AG04450 (cell line): Measurements from ENCODE around the gene EMX2. TPM values are rescaled to one million over a fixed set of nuclear protein-coding genes. Genes with fewer than 3 reads are reported as not detected.

Experiments used
- CTCF ChIA-PET: fragments of 300-600, 350-600 bp; formaldehyde crosslinking; extraction: SDS; loops from one replicate; lab custom pipeline; 2022; ENCODE audit warnings: antibody characterized with exemption, inconsistent platforms; lab: Charles Lee
- POLR2A ChIA-PET: fragments of 350-600 bp; formaldehyde crosslinking; extraction: SDS; loops from one replicate; lab custom pipeline; 2021; ENCODE audit warnings: antibody characterized with exemption, inconsistent platforms; lab: Yijun Ruan, JAX
- DNase-seq: peaks from one replicate; pipeline ENCODE4 v3.0.0-alpha.2; 2011; ENCODE audit warnings: low read depth, low spot score
- H3K27ac ChIP-seq: one replicate; pipeline ENCODE4 v1.5.1; 2012; ENCODE audit warnings: low read depth, low read length, control low read depth
- H3K27me3 ChIP-seq: one replicate; pipeline ENCODE4 v1.6.0; 2012; ENCODE audit warnings: low read length; ENCODE audit not compliant: control insufficient read depth, insufficient read depth
- H3K4me3 ChIP-seq: 2 replicates; pipeline ENCODE4 v1.5.1; 2011; ENCODE audit warnings: mild to moderate bottlenecking, low read depth, low read length, control low read depth
- H3K9me3 ChIP-seq: 2 replicates; pipeline ENCODE4 v1.5.1; 2012; ENCODE audit warnings: low read length; ENCODE audit not compliant: control insufficient read depth, insufficient read depth
- polyA plus RNA-seq: library from polyadenylated mRNA; depleted of rRNA; stranded (reverse); fragments of >200 nt; gene quantifications from 2 replicates; pipeline ENCODE4 v1.2.3, GENCODE V29; 2011
- TF ChIP-seq, protein P1 (sequence below): IDR thresholded peaks from 2 replicates; pipeline ENCODE4 v1.5.1; 2011; ENCODE audit warnings: low read depth, low read length, control low read depth, inconsistent platforms

The EMX2 gene
- polyA plus RNA-seq, 1 experiment = not detected

DNA sequence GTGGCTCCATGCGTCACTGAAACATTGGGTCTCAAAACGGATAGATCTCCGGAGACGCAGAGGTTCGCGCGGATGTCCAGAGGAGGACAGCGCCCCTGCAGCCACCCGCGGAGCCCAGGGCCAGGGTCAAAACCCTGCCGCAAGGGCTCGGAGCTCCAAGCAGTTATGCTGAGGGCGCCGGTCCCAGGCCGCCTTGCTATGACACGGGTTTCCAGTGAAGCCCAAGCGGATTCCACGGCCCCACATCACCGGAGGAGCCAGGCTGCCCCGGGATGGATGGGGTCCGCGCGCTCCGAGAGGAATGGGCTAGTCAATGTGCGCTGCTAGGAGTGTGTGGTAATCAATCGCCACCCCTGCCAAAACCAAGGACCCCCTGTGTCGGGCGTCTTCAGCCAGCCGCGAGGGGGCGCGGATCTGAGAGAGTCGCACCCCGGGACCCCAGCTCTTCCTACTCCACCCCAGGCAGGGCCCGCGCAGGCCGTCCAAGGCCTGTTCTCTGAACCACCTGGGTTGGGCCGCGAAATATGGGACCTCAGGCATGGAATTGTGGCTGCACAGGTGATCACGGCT is 5.6 kb upstream of the EMX2 start:
- Histone ChIP-seq H3K4me3 (no peak overlapping the region), H3K27ac (no peak overlapping the region), H3K9me3 (peaks cover 7% of the 10 kb centered on the region; the same call in 1 of the 2 replicates), H3K27me3 (peaks cover 88% of the 10 kb centered on the region)
- ChIA-PET CTCF (interaction anchor here (1.1 to 2.5 kb wide), 5 partner anchors 20 to 707 kb away, joined by 3 to 20 read pairs (median 3); no protein-coding TSS in a partner anchor), POLR2A (no interaction called here)
- no peak for DNase-seq
- TF ChIP-seq, protein P1, sequence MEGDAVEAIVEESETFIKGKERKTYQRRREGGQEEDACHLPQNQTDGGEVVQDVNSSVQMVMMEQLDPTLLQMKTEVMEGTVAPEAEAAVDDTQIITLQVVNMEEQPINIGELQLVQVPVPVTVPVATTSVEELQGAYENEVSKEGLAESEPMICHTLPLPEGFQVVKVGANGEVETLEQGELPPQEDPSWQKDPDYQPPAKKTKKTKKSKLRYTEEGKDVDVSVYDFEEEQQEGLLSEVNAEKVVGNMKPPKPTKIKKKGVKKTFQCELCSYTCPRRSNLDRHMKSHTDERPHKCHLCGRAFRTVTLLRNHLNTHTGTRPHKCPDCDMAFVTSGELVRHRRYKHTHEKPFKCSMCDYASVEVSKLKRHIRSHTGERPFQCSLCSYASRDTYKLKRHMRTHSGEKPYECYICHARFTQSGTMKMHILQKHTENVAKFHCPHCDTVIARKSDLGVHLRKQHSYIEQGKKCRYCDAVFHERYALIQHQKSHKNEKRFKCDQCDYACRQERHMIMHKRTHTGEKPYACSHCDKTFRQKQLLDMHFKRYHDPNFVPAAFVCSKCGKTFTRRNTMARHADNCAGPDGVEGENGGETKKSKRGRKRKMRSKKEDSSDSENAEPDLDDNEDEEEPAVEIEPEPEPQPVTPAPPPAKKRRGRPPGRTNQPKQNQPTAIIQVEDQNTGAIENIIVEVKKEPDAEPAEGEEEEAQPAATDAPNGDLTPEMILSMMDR = no peak

GRCh38 chr10:117537436-117537903 is 5.1 kb upstream of the EMX2 start:
- CTCF ChIA-PET = interaction anchor here (1.0 to 2.5 kb wide), 7 partner anchors 21 to 922 kb away, joined by 3 to 20 read pairs (median 3); no protein-coding TSS in a partner anchor
- no peak for DNase-seq
- Histone ChIP-seq H3K4me3 (no peak overlapping the region), H3K27me3 (peaks cover 88% of the 10 kb centered on the region), H3K9me3 (peaks cover 9% of the 10 kb centered on the region; the same call in 1 of the 2 replicates), H3K27ac (no peak overlapping the region)
- TF ChIP-seq, protein P1 = peak; percentile 35; the same call in 1 of the 2 replicates
- POLR2A ChIA-PET = no interaction called here

DNA sequence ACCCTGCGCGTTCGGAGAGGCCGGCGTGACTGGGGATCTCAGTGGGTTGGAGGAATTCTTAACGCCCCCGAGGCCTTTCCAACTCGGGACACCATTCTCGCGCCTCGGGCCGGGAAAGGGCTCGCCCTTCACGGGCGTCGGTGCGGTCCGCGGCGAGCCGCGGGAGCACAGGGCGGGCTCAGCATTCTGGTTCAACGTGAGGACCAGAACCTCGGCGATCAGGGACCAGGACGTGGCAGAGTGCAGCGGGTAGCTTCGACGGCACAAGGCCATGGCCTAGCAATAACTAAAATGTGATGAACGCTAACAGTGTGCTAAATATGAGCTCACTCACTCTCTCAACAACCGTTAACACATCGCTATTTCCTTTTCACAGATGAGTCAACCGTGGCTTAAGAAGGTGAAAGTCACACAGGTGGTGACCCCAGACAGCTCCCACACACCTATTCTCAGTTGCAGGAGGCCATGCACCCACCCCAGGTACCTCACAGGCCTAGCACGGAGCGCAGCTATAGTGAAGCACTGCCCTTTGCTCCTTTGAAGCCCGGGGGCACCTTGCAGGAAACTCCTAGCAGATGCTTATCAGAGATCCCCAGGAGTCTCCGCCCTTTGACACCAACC is 4.5 kb upstream of the EMX2 start:
- ChIA-PET CTCF (interaction anchor here (0.6 to 2.5 kb wide), 6 partner anchors 23 to 922 kb away, joined by 3 to 20 read pairs (median 4); no protein-coding TSS in a partner anchor), POLR2A (no interaction called here)

GRCh38 chr10:117539361-117539773 is 3.2 kb upstream of the EMX2 start:
- peaks cover 94% of the 10 kb centered on the region for H3K27me3 ChIP-seq
- CTCF ChIA-PET = no interaction called here
- DNase-seq = no peak

More for the DNA sequence above, 4.5 kb upstream of the EMX2 start:
- Histone ChIP-seq H3K27me3 (peaks cover 91% of the 10 kb centered on the region), H3K9me3 (peaks cover 9% of the 10 kb centered on the region; the same call in 1 of the 2 replicates), H3K4me3 (no peak overlapping the region), H3K27ac (no peak overlapping the region)
- DNase-seq = no peak
- TF ChIP-seq, protein P1 = no peak

More at GRCh38 chr10:117539361-117539773, 3.2 kb upstream of the EMX2 start:
- peaks cover 9% of the 10 kb centered on the region; the same call in 1 of the 2 replicates for H3K9me3 ChIP-seq
- POLR2A ChIA-PET = no interaction called here
- H3K27ac ChIP-seq = no peak overlapping the region
- TF ChIP-seq, protein P1 = no peak
- H3K4me3 ChIP-seq = no peak overlapping the region
